ENCODE results near the gene SURF1. TPM values are rescaled to one million over a fixed set of nuclear protein-coding genes. Genes with fewer than 3 reads are reported as not detected.
A peak's percentile ranks its signal among the peaks of the same experiment; 100 is the strongest.

Gene SURF1
- total and polyA plus RNA-seq, 9 of the 15 experiments (the other 6 are each of a cell fraction or from before 2014, with no cell fraction given) = 16.1 to 31.3 (median 20.9) TPM

- TF ChIP-seq AFF4 (CRISPR knock-in tag; IDR thresholded peaks at IDR 0.05) (no peak), ATF2 (CRISPR knock-in tag; IDR thresholded peaks at IDR 0.05) (no peak), RB1 (IDR thresholded peaks at IDR 0.05; ENCODE audit: low read depth) (0 out of 2 replicates have a peak, but pooled peaks have one; percentile 27), E2F8 (IDR thresholded peaks at IDR 0.05; ENCODE audit: low read depth, partially characterized antibody) (no peak), ETV1 (tag; conservative IDR thresholded peaks at IDR 0.05; ENCODE audit: low read depth) (no peak), IRF2 (CRISPR knock-in tag; IDR thresholded peaks at IDR 0.05) (no peak), NRF1 (conservative IDR thresholded peaks at IDR 0.05 in 1 of 2, IDR thresholded peaks at IDR 0.05 in 1 of 2) (peak in 1 of 2 experiments; percentile 11; a peak in 1 of 4 replicates), ZBTB17 (CRISPR knock-in tag; IDR thresholded peaks at IDR 0.05) (no peak), U2AF2 (optimal IDR thresholded peaks at IDR 0.05; ENCODE audit: low read depth, low read length) (no peak), PHB (CRISPR knock-in tag; IDR thresholded peaks at IDR 0.05) (no peak)
- TF ChIP-seq, protein P1, sequence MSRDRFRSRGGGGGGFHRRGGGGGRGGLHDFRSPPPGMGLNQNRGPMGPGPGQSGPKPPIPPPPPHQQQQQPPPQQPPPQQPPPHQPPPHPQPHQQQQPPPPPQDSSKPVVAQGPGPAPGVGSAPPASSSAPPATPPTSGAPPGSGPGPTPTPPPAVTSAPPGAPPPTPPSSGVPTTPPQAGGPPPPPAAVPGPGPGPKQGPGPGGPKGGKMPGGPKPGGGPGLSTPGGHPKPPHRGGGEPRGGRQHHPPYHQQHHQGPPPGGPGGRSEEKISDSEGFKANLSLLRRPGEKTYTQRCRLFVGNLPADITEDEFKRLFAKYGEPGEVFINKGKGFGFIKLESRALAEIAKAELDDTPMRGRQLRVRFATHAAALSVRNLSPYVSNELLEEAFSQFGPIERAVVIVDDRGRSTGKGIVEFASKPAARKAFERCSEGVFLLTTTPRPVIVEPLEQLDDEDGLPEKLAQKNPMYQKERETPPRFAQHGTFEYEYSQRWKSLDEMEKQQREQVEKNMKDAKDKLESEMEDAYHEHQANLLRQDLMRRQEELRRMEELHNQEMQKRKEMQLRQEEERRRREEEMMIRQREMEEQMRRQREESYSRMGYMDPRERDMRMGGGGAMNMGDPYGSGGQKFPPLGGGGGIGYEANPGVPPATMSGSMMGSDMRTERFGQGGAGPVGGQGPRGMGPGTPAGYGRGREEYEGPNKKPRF (IDR thresholded peaks at IDR 0.05; ENCODE audit: low read depth, low read length) = no peak
- TF ChIP-seq, protein P2, sequence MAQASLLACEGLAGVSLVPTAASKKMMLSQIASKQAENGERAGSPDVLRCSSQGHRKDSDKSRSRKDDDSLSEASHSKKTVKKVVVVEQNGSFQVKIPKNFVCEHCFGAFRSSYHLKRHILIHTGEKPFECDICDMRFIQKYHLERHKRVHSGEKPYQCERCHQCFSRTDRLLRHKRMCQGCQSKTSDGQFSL (CRISPR knock-in tag; IDR thresholded peaks at IDR 0.05) = 0 out of 2 replicates have a peak, but pooled peaks have one; percentile 42
- TF ChIP-seq, protein P2 (tag; IDR thresholded peaks at IDR 0.05) = peak in 1 of 2 experiments; percentile 89; a peak in 2 of 4 replicates
Measured at GRCh38 chr9:133347515-133347984, 8.7 kb downstream of the SURF1 start (continued).
